ENCODE results near the gene MFRP. TPM values are rescaled to one million over a fixed set of nuclear protein-coding genes. Genes with fewer than 3 reads are reported as not detected.

The MFRP gene
- total RNA-seq, 1 experiment from 2014 or later = not detected

DNA sequence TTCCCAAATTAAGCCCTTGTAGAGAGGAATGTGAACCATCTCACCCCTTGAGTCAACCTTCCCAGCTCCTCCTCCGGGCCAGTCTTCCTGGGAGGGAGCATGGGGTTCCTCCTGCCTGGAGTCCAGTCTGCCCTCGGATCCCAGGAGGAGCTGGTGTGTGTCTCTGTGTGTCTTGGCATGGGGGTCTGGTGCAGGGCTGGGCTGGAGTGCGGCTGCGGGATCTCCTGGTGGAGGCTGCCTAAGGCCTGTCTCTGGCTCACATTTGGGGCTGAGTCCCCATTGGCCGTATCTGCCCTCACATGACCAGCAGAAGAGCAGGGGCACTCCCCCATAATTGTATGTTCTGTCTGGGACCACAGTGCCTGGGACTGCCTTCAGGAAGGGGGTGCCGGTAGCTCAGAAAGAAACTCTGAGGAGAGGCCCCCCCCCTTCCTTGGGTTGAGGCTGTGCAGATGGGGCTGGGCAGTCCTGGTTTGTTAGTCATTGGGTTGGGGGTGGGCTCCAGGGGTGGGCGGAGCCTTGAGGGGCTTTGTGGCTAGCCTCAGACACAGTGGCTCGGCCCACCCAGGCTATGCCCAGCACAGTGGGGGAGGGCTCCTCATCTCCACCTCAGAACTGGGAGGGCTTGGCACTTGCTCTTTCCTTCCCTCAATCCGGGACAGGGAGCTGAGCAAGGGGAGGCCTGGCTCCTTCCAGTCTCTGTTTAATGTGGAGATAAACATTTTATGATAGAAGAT, 8.8 kb downstream of the MFRP start:
- DNase-seq (no peak), ATAC-seq (peak; percentile 3)
- no peaks in the 10 kb centered on the region for H3K27me3 ChIP-seq (ENCODE audit: low read length)
- ChIA-PET POLR2A (ENCODE audit: unreplicated experiment) (interaction anchor here (0.5 to 1.0 kb wide), 5 partner anchors 13 to 300 kb away, joined by 3 to 18 read pairs (median 4); partner anchors contain the start of gene USP2), CTCF (interaction anchor here (0.5 to 1.6 kb wide), 23 partner anchors 10 to 971 kb away, joined by 3 to 29 read pairs (median 6); partner anchors contain the start of genes CBL, DPAGT1 and USP2)
- no peaks in the 10 kb centered on the region for H3K9me3 ChIP-seq (ENCODE audit: low read length)
- no TSS peak for BruUV-seq (replicated peaks)
- intact Hi-C loops (cut with micrococcal nuclease) = loop anchor here (1.0 kb wide), 1 partner anchor 37 kb away; no protein-coding TSS in a partner anchor
- H3K4me2 ChIP-seq (ENCODE audit: low read length) = peak overlapping the region; percentile 96
- peaks cover 30% of the 10 kb centered on the region for H3K79me2 ChIP-seq (ENCODE audit: low read length)
- H3K4me1 ChIP-seq (ENCODE audit: insufficient read depth, low read length) = peaks cover 42% of the 10 kb centered on the region
- no peak overlapping the region for H3K27ac ChIP-seq (ENCODE audit: low read length)
- no peak overlapping the region for H3K9ac ChIP-seq (ENCODE audit: low read length)
- no peaks in the 10 kb centered on the region for H3F3A ChIP-seq (ENCODE audit: low read length, unreplicated experiment)
- no peaks in the 10 kb centered on the region for H3K36me3 ChIP-seq (ENCODE audit: low read depth, low read length)
- TF ChIP-seq, protein P1, sequence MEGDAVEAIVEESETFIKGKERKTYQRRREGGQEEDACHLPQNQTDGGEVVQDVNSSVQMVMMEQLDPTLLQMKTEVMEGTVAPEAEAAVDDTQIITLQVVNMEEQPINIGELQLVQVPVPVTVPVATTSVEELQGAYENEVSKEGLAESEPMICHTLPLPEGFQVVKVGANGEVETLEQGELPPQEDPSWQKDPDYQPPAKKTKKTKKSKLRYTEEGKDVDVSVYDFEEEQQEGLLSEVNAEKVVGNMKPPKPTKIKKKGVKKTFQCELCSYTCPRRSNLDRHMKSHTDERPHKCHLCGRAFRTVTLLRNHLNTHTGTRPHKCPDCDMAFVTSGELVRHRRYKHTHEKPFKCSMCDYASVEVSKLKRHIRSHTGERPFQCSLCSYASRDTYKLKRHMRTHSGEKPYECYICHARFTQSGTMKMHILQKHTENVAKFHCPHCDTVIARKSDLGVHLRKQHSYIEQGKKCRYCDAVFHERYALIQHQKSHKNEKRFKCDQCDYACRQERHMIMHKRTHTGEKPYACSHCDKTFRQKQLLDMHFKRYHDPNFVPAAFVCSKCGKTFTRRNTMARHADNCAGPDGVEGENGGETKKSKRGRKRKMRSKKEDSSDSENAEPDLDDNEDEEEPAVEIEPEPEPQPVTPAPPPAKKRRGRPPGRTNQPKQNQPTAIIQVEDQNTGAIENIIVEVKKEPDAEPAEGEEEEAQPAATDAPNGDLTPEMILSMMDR (conservative IDR thresholded peaks at IDR 0.05; ENCODE audit: low read depth, low read length) = no peak
- TF ChIP-seq EZH2 (IDR thresholded peaks at IDR 0.05; ENCODE audit: low read length, unreplicated experiment) (no peak), EZH2phosphoT487 (IDR thresholded peaks at IDR 0.05; ENCODE audit: borderline replicate concordance, low read length) (no peak)
- no peak overlapping the region for H2AFZ ChIP-seq (ENCODE audit: low read length)
- H3K4me3 ChIP-seq (ENCODE audit: low read length) = peak overlapping the region; percentile 1; the same call in 1 of the 2 replicates
- H4K20me1 ChIP-seq (ENCODE audit: low read length) = 0 out of 2 replicates have a peak, but pooled peaks cover 5% of the 10 kb centered on the region
- no peaks in the 10 kb centered on the region for H3K9me2 ChIP-seq (replicated peaks; ENCODE audit: low read length)

DNA sequence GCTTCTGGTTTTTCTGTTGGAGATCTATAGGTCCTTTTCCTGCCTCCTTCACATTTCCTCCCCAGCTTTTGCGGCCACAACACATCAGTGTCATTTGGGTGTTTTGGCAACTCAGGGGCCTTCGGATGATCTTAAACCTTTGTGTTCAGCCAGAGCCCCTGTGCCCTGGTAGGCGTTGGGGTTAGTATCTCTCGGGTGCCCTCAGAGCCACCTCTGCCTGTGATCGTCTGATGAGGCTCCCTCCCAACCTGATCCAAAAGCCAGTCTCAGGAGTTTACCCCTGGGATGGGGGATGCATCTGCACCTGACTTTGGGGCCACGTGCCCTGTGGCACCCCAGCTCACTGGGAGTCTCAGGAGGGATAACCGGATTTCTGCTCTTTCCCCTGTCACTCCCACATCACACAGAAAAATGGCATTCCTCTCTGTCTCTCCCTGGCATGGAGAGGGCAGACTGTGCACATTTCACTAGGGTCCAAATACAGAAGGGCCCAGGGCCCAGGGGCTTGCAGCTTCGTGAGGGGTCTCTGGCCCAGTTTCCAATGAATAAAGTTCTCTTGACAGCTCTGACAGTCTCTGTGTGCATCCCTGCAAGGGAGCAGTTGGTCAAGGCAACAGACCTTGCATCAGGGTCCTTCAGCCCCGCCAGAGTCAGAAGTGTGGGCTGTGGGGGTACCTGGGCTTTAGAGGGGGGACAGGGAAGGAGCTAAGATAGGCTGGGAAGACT, 9.6 kb downstream of the MFRP start:
- ATAC-seq (no peak), DNase-seq (no peak)
- no peaks in the 10 kb centered on the region for H3F3A ChIP-seq (ENCODE audit: low read length, unreplicated experiment)
- no peak overlapping the region for H3K9ac ChIP-seq (ENCODE audit: low read length)
- no peak overlapping the region for H2AFZ ChIP-seq (ENCODE audit: low read length)
- H3K27me3 ChIP-seq (ENCODE audit: low read length) = no peaks in the 10 kb centered on the region
- H3K4me1 ChIP-seq (ENCODE audit: insufficient read depth, low read length) = peaks cover 42% of the 10 kb centered on the region
- intact Hi-C loops (cut with micrococcal nuclease) = no loop called here
- ChIA-PET CTCF (interaction anchor here (0.5 to 1.6 kb wide), 3 partner anchors 9 to 972 kb away, joined by 9 to 13 read pairs (median 13); no protein-coding TSS in a partner anchor), POLR2A (ENCODE audit: unreplicated experiment) (interaction anchor here (0.5 kb wide), 1 partner anchor 300 kb away, joined by 17 read pairs; no protein-coding TSS in a partner anchor)
- BruUV-seq (replicated peaks) = no TSS peak
- H3K9me3 ChIP-seq (ENCODE audit: low read length) = no peaks in the 10 kb centered on the region
- H3K27ac ChIP-seq (ENCODE audit: low read length) = no peak overlapping the region
- peak overlapping the region; percentile 1; the same call in 1 of the 2 replicates for H3K4me3 ChIP-seq (ENCODE audit: low read length)
- H3K36me3 ChIP-seq (ENCODE audit: low read depth, low read length) = no peaks in the 10 kb centered on the region
- H3K79me2 ChIP-seq (ENCODE audit: low read length) = peaks cover 30% of the 10 kb centered on the region
- H4K20me1 ChIP-seq (ENCODE audit: low read length) = 0 out of 2 replicates have a peak, but pooled peaks cover 5% of the 10 kb centered on the region
- no peak for TF ChIP-seq EZH2phosphoT487 (IDR thresholded peaks at IDR 0.05; ENCODE audit: borderline replicate concordance, low read length)
- no peak for TF ChIP-seq EZH2 (IDR thresholded peaks at IDR 0.05; ENCODE audit: low read length, unreplicated experiment)
- TF ChIP-seq, protein P1 (conservative IDR thresholded peaks at IDR 0.05; ENCODE audit: low read depth, low read length) = no peak
- H3K9me2 ChIP-seq (replicated peaks; ENCODE audit: low read length) = no peaks in the 10 kb centered on the region
- peak overlapping the region; percentile 96 for H3K4me2 ChIP-seq (ENCODE audit: low read length)
